Endothelial cell of umbilical vein (primary cell): ENCODE results near the gene ABI3BP.

Experiments used
- CTCF ChIP-seq, 2 donors: IDR thresholded peaks; 1 replicate in 1 of 2; 2 replicates in 1 of 2; pipeline ENCODE4 v1.5.1; 2011; ENCODE audit warnings: low read length in 2 of 2, mild to moderate bottlenecking in 2 of 2, moderate library complexity in 2 of 2, control low read depth in 1 of 2, inconsistent platforms in 1 of 2, low read depth in 1 of 2; ENCODE audit not compliant: insufficient read depth in 1 of 2; ENCODE audit errors: extremely low read depth in 1 of 2
- EZH2 ChIP-seq: IDR thresholded peaks from 2 replicates; pipeline ENCODE4 v1.6.1; 2012; ENCODE audit warnings: borderline replicate concordance, low read depth, mild to moderate bottlenecking, moderate library complexity, low read length, inconsistent platforms; ENCODE audit not compliant: severe bottlenecking
- JUN ChIP-seq: IDR thresholded peaks from 2 replicates; pipeline ENCODE4 v1.6.1; 2011; ENCODE audit warnings: borderline replicate concordance, low read depth; ENCODE audit not compliant: insufficient read length, insufficient read depth
- MYC ChIP-seq: IDR thresholded peaks from one replicate; pipeline ENCODE4 v1.6.1; 2011; ENCODE audit warnings: mild to moderate bottlenecking, low read depth, low read length
- POLR2A ChIP-seq: IDR thresholded peaks from 2 replicates; pipeline ENCODE4 v1.6.1; 2012; ENCODE audit warnings: low read depth, mild to moderate bottlenecking, control low read depth, low read length
- POLR2AphosphoS5 ChIP-seq: IDR thresholded peaks from 2 replicates; pipeline ENCODE4 v1.6.1; 2012; ENCODE audit warnings: low read depth, mild to moderate bottlenecking, control low read depth, low read length, moderate library complexity; ENCODE audit not compliant: insufficient read depth
- TF ChIP-seq, protein P1 (sequence below): IDR thresholded peaks from 2 replicates; pipeline ENCODE4 v1.6.1; 2011; ENCODE audit not compliant: insufficient read depth, insufficient read length

DNA sequence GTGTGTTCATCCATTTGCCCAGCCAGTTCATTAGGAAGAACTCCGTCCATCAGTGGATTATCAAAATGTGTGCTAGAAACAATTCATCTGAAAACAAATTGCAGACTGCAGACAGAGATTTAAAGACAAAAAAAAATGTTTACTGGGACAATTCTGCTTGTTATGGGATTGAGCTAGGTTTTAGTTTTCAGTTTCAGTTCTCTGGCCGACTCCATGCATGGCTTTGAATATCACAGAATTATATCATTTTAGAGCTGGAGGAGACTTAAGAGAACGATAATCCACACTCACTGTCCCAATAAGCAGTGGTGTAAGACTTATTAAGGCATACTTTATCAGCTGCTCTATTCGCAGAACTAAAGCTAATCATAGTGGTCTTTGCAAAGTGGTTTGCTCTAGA is 232.8 kb downstream of the ABI3BP start:
- TF ChIP-seq CTCF (IDR thresholded peaks at IDR 0.05; ENCODE audit: extremely low read depth in 1 of 2, insufficient read depth in 1 of 2, low read depth in 1 of 2, low read length in 2 of 2), result no peak
- TF ChIP-seq POLR2AphosphoS5, result no peak
- no peak for TF ChIP-seq EZH2
- TF ChIP-seq, protein P1, sequence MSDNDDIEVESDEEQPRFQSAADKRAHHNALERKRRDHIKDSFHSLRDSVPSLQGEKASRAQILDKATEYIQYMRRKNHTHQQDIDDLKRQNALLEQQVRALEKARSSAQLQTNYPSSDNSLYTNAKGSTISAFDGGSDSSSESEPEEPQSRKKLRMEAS, result no peak
- no peak for TF ChIP-seq POLR2A
- no peak for TF ChIP-seq MYC
- TF ChIP-seq JUN, result no peak
